Right lobe of liver (tissue), 4 donors: ENCODE results near the gene NECTIN4.

Experiments used
- CTCF ChIP-seq, 4 donors: fragments of 200-600 bp in 3 of 4; fragments of 450-650 bp in 1 of 4; IDR thresholded peaks; one replicate each; pipeline versions ENCODE4 v1.5.1 to v1.8.0; 2016 to 2022; ENCODE audit warnings: antibody characterized with exemption in 4 of 4, mild to moderate bottlenecking in 2 of 4
- POLR2A ChIP-seq: fragments of 450-650 bp; IDR thresholded peaks from one replicate; pipeline ENCODE4 v1.6.1; 2017; ENCODE audit warnings: antibody characterized with exemption, mild to moderate bottlenecking
- donor health status: DM: no; HTN: no; CAD: no.
- donor health status: DM: no; HTN: no; CAD: no.
- donor health status: DM: no; HTN: yes; CAD: no.

- TF ChIP-seq CTCF (IDR thresholded peaks at IDR 0.05) (peak; percentile 47 to 55 (median 47)), POLR2A (no peak)
These were observed 17.4 kb downstream of the NECTIN4 start for GRCh38 chr1:161071886-161072371.
